ENCODE results near the gene TMEM63B. TPM values are rescaled to one million over a fixed set of nuclear protein-coding genes. Genes with fewer than 3 reads are reported as not detected.

The TMEM63B gene
- polyA plus RNA-seq, 3 donors from 2014 or later, result 0.25 to 1.7 (median 1.5) TPM

DNA sequence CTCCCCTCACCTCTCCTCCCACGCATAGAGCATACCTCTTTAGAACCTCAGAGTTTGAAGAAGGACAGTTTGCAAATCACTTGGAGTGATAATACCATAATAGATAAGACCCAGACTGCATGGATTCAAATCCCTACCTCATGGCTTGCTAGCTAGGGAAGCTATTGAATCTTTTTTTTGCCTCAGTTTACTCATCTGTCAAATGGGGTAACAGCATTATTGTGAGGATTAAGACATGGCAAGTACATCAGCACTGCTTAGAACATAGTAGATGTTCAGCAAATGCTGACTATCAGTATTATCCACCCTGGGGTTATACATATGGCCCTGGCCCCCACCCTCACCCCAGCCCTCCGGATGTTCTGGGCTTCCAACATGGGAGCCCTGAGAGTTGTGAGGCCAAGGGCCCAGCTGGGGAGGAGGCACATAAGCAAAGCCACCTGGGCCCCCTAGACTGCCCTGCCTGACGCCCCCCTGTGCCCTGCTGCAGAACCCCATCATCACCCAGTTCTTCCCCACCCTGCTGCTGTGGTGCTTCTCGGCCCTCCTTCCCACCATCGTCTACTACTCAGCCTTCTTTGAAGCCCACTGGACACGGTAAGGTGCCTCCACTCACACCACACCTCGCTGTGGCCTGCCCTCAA is 22.1 kb downstream of the TMEM63B start:
- DNase-seq, result no peak
- Mint-ChIP-seq H3K4me1 (peaks cover 4 to 7% of the 10 kb centered on the region in 2 donors), H3K27ac (no peak overlapping the region), H3K27me3 (ENCODE audit: low read depth in 3 of 3) (peaks cover 0 to 7% (median 0%) of the 10 kb centered on the region in 3 donors), H3K36me3 (peaks cover 0 to 14% (median 9%) of the 10 kb centered on the region in 3 donors), H3K4me3 (no peak overlapping the region), H3K9me3 (no peaks in the 10 kb centered on the region)

DNA sequence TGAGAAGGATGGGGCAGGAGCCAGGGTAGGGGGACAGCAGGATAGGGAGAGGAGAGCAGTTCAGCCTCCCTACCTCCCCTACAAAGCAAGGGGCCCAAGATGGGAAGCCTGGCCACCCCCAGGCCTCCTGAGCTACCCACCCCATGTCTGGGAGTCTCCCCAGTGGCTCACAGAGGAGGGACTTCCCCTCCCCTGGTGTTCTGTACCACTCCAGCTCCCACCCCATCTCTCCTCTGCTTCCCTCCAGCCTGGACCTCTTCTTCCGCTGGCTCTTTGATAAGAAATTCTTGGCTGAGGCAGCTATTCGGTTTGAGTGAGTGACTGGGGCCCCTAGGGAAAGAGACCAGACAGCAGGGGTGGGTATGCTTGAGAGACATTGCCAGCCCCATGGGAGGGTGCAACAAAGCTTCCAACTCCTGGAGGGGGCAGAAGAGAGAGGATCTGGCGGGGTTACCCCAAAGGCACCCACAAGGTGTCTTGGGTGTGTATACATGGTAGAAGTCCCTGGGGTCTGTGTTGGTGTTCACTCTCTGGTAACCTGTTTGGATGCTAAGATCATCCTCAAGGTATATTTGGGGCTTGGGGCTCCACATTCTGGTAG is 23.1 kb downstream of the TMEM63B start:
- H3K36me3 Mint-ChIP-seq, result peaks cover 0 to 14% (median 9%) of the 10 kb centered on the region in 3 donors
- no peak overlapping the region for H3K4me3 Mint-ChIP-seq
- peaks cover 4 to 7% of the 10 kb centered on the region in 2 donors for H3K4me1 Mint-ChIP-seq
- DNase-seq, result no peak
- H3K27me3 Mint-ChIP-seq (ENCODE audit: low read depth in 3 of 3), result peaks cover 0 to 7% (median 0%) of the 10 kb centered on the region in 3 donors
- H3K9me3 Mint-ChIP-seq, result no peaks in the 10 kb centered on the region
- no peak overlapping the region for H3K27ac Mint-ChIP-seq

DNA sequence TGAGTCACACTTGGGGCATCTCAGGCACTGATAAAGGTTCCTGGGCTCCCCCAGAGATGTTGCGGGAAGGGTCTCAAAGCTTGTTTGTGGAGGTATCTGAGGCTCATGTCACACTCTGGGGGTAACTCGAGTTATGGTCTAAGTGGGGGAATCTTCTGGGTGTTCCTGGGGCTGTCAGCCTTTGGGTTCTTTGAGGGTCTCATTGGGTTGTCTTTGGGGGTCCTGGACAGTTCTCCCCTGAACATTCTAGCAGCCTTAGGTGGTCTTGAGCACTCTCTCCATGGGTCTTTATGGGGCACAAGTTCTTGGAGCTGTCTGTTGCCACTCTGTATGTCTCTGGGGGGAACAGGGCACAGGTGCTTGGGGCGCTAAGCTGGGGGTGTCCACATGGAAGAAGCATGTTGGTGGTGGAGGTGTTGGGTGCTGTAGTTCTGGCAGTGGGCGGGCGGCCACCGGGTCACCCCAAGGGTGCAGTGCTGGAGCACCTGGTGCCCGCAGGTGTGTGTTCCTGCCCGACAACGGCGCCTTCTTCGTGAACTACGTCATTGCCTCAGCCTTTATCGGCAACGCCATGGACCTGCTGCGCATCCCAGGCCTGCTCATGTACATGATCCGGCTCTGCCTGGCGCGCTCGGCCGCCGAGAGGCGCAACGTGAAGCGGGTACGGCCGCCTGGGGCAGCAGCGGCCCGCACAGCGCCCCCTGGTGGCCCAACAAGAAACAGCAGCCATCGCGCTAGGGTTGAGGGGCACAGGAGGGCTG is 24.2 kb downstream of the TMEM63B start:
- Mint-ChIP-seq H3K27ac (no peak overlapping the region), H3K27me3 (ENCODE audit: low read depth in 3 of 3) (peaks cover 0 to 7% (median 0%) of the 10 kb centered on the region in 3 donors), H3K4me3 (no peak overlapping the region), H3K9me3 (no peaks in the 10 kb centered on the region), H3K36me3 (peaks cover 0 to 14% (median 9%) of the 10 kb centered on the region in 3 donors), H3K4me1 (peaks cover 4 to 7% of the 10 kb centered on the region in 2 donors)
- peak; percentile 70 to 76 (median 71) for DNase-seq

DNA sequence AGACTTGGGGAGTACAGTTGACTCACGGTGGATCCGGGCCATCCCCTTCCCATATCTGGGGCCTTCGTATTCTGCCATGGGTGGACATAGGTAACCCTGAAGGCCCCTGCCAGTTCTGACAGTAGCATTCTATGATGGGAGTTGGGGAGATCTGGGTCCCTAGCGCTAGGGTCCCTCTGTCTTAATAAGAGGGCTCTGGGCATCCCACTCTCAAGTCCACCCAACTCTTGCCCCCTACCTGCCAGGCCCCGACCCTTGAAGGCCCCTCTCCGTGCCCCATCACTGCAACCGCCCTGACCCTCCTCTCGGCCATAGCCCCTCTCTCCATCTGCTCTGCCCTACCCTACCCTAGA is 24.7 kb downstream of the TMEM63B start:
- H3K4me1 Mint-ChIP-seq, result peaks cover 4 to 7% of the 10 kb centered on the region in 2 donors
- no peak for DNase-seq
- H3K27me3 Mint-ChIP-seq (ENCODE audit: low read depth in 3 of 3), result peaks cover 0 to 7% (median 0%) of the 10 kb centered on the region in 3 donors
- H3K36me3 Mint-ChIP-seq, result peaks cover 0 to 14% (median 9%) of the 10 kb centered on the region in 3 donors
- no peak overlapping the region for H3K27ac Mint-ChIP-seq
- no peaks in the 10 kb centered on the region for H3K9me3 Mint-ChIP-seq
- no peak overlapping the region for H3K4me3 Mint-ChIP-seq

DNA sequence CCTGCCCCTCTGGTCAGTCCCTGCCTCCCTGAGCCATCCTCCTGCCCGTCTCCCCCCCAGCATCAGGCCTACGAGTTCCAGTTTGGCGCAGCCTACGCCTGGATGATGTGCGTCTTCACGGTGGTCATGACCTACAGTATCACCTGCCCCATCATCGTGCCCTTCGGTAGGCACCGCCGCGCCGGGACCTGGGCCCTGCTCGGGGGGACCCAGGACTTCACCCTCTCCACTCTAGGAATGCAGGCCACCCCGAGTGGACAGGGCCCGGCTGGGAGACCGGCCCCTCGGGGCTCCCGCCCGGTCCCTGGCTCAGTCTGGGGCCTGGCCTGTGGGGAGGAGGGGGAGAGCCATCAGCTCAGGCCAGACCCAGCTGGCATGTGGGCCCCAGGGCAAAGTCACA is 25.2 kb downstream of the TMEM63B start:
- Mint-ChIP-seq H3K9me3 (no peaks in the 10 kb centered on the region), H3K27me3 (ENCODE audit: low read depth in 3 of 3) (peaks cover 0 to 7% (median 0%) of the 10 kb centered on the region in 3 donors), H3K4me3 (no peak overlapping the region), H3K27ac (no peak overlapping the region), H3K36me3 (peaks cover 0 to 14% (median 9%) of the 10 kb centered on the region in 3 donors), H3K4me1 (peaks cover 4 to 7% of the 10 kb centered on the region in 2 donors)
- DNase-seq, result no peak

DNA sequence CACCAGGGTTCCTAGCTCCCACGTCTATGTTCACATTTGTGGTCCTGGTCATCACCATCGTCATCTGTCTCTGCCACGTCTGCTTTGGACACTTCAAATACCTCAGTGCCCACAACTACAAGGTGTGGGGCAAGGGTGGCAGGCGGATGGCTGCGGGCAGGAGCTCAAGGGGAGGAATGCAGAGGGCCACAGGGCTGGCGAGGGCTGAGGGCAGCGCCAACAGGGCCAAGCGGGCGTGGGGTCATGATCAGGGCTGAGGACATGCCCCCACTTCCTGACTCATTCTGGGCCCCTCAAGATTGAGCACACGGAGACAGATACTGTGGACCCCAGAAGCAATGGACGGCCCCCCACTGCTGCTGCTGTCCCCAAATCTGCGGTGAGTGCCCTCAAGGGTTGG is 26.7 kb downstream of the TMEM63B start:
- H3K4me1 Mint-ChIP-seq, result peaks cover 4 to 7% of the 10 kb centered on the region in 2 donors
- no peak overlapping the region for H3K4me3 Mint-ChIP-seq
- no peak overlapping the region for H3K27ac Mint-ChIP-seq
- peaks cover 0 to 8% (median 4%) of the 10 kb centered on the region in 3 donors for H3K36me3 Mint-ChIP-seq
- H3K27me3 Mint-ChIP-seq (ENCODE audit: low read depth in 3 of 3), result peaks cover 0 to 7% (median 2%) of the 10 kb centered on the region in 3 donors
- H3K9me3 Mint-ChIP-seq, result no peaks in the 10 kb centered on the region
- no peak for DNase-seq

DNA sequence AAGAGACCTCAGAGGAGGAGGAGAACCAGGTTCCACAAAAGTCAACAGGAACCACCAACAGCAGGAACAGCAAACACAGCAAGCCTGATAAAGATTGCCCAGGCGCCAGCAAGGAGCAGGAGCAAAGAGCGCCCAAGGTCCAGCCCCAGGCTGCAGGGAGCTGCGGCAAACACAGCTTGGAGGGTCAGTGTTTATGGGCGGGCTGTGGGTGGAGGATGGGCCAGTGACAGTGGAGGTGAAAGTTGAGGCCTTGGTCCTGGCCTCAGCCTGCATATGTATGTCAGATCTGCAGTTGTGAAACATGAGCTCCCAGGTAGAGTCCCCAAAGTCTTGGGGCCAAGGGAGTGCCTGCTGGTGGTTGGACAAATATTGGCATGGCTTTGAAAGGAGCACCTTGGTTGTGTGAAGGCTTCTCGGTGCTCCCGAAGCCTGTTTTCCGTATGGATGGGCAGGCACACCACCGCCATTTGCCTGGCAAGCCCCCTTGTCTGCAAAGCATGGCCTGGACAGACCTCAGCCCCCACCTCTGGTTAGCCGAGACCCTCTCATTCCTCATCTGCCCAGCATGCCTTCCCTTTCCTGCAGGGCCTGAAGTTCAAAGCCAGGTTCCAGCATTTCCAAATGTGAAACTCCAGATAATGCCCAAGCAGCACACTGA is 29.3 kb downstream of the TMEM63B start:
- no peak for DNase-seq
- Mint-ChIP-seq H3K27me3 (ENCODE audit: low read depth in 3 of 3) (peaks cover 0 to 3% (median 2%) of the 10 kb centered on the region in 3 donors), H3K4me1 (peaks cover 0 to 2% of the 10 kb centered on the region in 2 donors), H3K27ac (no peak overlapping the region), H3K4me3 (no peak overlapping the region), H3K36me3 (no peaks in the 10 kb centered on the region), H3K9me3 (no peaks in the 10 kb centered on the region)

DNA sequence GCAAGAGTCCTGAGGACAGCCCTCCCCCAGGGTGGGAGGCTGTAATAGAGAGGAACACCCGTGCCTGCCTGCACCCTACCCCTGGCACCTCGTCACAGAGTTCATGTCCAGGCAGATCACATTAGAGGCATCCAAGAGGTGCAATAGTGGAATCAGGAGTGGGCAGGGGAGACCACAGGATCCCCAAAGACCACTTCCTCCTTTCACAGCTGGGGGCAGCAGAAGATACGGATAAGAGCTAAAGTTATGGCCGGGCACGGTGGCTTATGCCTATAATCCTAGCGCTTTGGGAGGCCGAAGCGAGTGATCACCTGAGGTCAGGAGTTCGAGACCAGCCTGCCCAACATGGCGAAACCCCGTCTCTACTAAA is 29.8 kb downstream of the TMEM63B start:
- Mint-ChIP-seq H3K4me1 (no peaks in the 10 kb centered on the region), H3K4me3 (no peak overlapping the region), H3K27ac (no peak overlapping the region), H3K9me3 (no peaks in the 10 kb centered on the region), H3K36me3 (no peaks in the 10 kb centered on the region), H3K27me3 (ENCODE audit: low read depth in 3 of 3) (peaks cover 0 to 5% (median 0%) of the 10 kb centered on the region in 3 donors)
- DNase-seq, result no peak

DNA sequence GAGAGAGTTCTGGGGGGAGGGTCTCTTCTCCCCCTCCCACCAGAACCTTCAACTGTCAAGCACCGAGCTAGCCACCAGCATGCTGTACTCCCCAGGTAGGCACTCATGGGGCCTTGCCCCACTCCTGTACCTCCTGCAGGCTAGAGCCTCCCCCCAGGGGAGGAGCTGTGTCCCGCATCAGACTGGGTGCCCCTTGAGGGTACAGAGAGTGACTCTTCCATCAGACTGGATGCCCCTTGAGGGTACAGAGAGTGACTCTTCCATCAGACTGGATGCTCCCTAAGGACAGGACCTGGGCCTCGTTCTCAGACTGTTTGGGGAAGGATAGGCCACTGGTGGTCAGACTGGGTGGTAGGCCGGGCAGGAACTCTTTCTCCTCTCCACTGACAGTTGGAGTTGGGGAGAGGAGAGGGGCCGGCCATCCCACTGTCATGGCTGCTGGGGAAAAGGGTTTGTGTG is 31.4 kb downstream of the TMEM63B start, which contains the start of gene CAPN11:
CAPN11 (plus strand) TSS at position 51 of the 459 bp plus-strand sequence; CDS start at position 80, 29 bp downstream.
- H3K4me3 Mint-ChIP-seq, result no peak within 1 kb of the TSS
- H3K27me3 Mint-ChIP-seq (ENCODE audit: low read depth in 3 of 3), result peaks cover 0 to 5% (median 2%) of the 10 kb centered on the region in 3 donors
- no peaks in the 10 kb centered on the region for H3K36me3 Mint-ChIP-seq
- peak within 1 kb of the TSS in 1 of 6 donors; percentile 77 for H3K27ac Mint-ChIP-seq
- H3K9me3 Mint-ChIP-seq, result no peaks in the 10 kb centered on the region
- DNase-seq, result no peak
- no peaks in the 10 kb centered on the region for H3K4me1 Mint-ChIP-seq

DNA sequence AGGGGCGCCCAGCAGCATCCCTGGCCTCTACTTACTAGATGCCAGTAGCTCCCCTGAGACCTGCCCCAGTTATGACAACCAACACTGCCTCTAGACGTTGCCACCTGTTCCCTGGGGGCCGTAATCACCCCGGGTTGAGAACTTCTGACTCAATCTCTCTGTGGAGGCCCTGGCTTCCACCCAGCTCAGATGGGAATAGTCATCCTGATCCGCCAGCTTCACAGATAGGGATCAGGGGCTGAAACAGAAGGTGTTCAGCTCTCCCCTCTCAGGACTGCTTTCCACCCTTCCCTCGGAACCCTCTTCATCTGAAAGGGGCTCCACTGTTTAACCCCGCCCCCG is 34.6 kb downstream of the TMEM63B start:
- Mint-ChIP-seq H3K9me3 (no peaks in the 10 kb centered on the region), H3K4me1 (no peaks in the 10 kb centered on the region), H3K27ac (no peak overlapping the region), H3K4me3 (no peak overlapping the region), H3K36me3 (no peaks in the 10 kb centered on the region), H3K27me3 (ENCODE audit: low read depth in 3 of 3) (peaks cover 0 to 8% (median 8%) of the 10 kb centered on the region in 3 donors)
- DNase-seq, result no peak

DNA sequence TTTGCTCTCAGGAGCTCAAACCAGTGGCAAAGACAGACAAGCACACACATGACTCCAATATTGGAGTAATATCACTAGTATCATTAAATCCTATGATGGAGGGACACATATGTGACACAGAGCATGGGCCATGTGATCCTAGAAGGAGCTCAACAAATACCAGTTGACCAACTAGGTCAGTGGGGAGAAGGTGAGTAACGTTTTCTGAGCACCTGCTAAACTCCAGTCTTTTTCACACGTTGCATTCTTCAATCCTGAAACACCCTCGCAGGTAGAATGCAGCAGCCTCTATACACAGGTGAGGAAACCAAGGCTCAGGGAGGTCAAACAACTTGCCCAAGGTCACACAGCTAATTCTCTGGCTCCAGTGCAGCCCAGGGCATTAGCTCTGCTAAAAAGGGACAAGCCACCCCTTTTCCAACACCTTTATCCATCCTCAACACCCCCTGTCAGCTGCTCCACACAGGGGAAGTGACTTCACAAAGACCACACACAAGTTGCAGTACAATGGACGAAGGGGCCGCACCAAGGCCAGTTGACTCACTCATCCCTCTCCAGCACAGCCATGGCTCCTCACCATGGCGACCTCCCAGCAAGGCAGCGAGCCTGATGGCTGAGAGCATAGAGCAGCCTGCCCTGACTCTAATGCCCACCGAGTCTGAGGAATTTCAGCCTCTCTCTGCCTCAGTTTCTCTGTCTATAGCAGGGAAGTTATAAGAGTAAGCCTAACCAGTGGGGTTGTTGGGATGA is 35.7 kb downstream of the TMEM63B start:
- no peaks in the 10 kb centered on the region for H3K4me1 Mint-ChIP-seq
- H3K27ac Mint-ChIP-seq, result no peak overlapping the region
- H3K9me3 Mint-ChIP-seq, result no peaks in the 10 kb centered on the region
- H3K36me3 Mint-ChIP-seq, result no peaks in the 10 kb centered on the region
- peaks cover 0 to 8% (median 8%) of the 10 kb centered on the region in 3 donors for H3K27me3 Mint-ChIP-seq (ENCODE audit: low read depth in 3 of 3)
- no peak for DNase-seq
- H3K4me3 Mint-ChIP-seq, result no peak overlapping the region

DNA sequence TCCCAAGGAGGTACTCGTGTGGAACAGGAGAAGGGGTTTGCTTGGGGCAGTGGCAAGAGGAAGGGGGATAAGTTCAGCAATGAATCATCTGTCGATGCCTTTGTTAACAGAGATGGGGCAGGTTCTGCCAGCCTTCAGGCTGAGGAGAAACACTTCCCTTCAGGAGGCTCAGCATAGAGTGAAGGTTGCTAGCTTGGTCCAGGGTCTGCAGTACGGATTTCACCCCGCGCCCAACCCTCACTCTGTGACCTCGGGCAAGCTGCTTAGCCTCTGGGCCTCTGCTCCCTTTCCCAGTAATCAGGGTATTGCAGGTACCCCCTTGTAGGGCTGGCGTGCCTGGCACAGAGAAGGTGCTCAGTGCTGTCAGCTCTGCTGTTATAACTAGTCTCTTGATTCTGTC is 38.8 kb downstream of the TMEM63B start:
- H3K9me3 Mint-ChIP-seq, result no peaks in the 10 kb centered on the region

DNA sequence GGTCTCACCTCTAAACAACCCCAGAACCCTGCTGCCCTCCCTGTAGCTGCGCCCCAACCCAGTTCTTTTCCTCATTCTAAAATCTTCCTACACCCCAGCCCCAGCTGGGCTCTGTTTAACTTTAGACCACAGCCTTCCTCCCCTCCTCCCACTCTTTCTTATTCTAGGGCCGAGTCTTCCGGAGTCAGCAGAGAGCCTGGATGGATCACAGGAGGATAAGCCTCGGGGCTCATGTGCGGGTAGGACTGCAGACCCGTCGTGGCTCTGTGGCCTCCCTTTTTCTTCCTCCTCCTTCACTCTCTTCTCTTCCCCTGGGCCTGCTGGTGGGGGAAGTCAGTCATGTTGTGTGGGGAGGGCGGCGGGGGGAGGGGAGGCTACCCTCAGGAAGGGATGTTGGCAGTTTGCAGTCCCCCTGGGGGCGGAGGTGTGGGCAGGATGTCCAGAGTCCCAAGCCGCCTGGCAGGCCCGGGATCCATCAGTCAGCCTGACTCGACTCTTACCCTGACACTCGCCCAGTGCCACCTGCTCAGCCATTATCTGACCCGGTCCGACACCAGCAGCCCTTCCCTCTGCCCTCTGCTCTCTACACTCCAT is 39.3 kb downstream of the TMEM63B start:
- Mint-ChIP-seq H3K4me3 (no peak overlapping the region), H3K4me1 (no peaks in the 10 kb centered on the region), H3K27ac (no peak overlapping the region), H3K27me3 (ENCODE audit: low read depth in 3 of 3) (peaks cover 3 to 14% (median 8%) of the 10 kb centered on the region in 3 donors), H3K36me3 (no peaks in the 10 kb centered on the region), H3K9me3 (no peaks in the 10 kb centered on the region)
- no peak for DNase-seq

More for the DNA sequence above, 38.8 kb downstream of the TMEM63B start:
- Mint-ChIP-seq H3K4me3 (no peak overlapping the region), H3K4me1 (no peaks in the 10 kb centered on the region), H3K27me3 (ENCODE audit: low read depth in 3 of 3) (peaks cover under 1 to 11% (median 8%) of the 10 kb centered on the region in 3 donors), H3K36me3 (no peaks in the 10 kb centered on the region), H3K27ac (no peak overlapping the region)
- no peak for DNase-seq
